Activated CD4-positive, alpha-beta T cell treated with anti-CD3 and anti-CD28 coated beads, Interleukin-2, amount 50 U/mL, for 16 hours (primary cell): Measurements from ENCODE around the gene CLDN20.

Experiments used
- DNase-seq: peaks from one replicate; pipeline ENCODE4 v3.0.0-alpha.2; 2020

CLDN20 gene

GRCh38 chr6:155314092-155314772 is 50.4 kb downstream of the CLDN20 start, which contains the start of gene TFB1M:
TFB1M (minus strand) TSS chr6:155314484; CDS start chr6:155314428, 56 bp downstream.
- peak; percentile 99 for DNase-seq

- peak; percentile 86 for DNase-seq
Observed at GRCh38 chr6:155314773-155315515, 51.1 kb downstream of the CLDN20 start.

- no peak for DNase-seq
Observed at GRCh38 chr6:155315516-155315871, 51.7 kb downstream of the CLDN20 start.

- DNase-seq = no peak
Observed at GRCh38 chr6:155316419-155316818, 52.6 kb downstream of the CLDN20 start.

- DNase-seq = no peak
Observed at GRCh38 chr6:155317186-155317585, 53.4 kb downstream of the CLDN20 start.

- DNase-seq = no peak
Observed at GRCh38 chr6:155319902-155320301, 56.1 kb downstream of the CLDN20 start.

GRCh38 chr6:155324172-155324571 is 60.4 kb downstream of the CLDN20 start:
- DNase-seq = no peak

- DNase-seq = no peak
Observed at GRCh38 chr6:155324993-155325392, 61.2 kb downstream of the CLDN20 start.

- no peak for DNase-seq
Observed at GRCh38 chr6:155325700-155326516, 62.1 kb downstream of the CLDN20 start.
